Stimulated activated CD4-positive, alpha-beta T cell treated with anti-CD3 and anti-CD28 coated beads, TNF-alpha, amount 100 ng/mL, for 24 hours (primary cell): ENCODE measurements around the gene RPTOR.
A peak's percentile ranks its signal among the peaks of the same experiment; 100 is the strongest.
"Not testable (repeated sequence)": the region's sequence is repeated elsewhere in the genome, so short reads cannot be mapped to it uniquely, and the experiment has no call there.

Experiments used
- DNase-seq, 3 experiments: peaks; one replicate each; pipeline ENCODE4 v3.0.0-alpha.2; 2020; ENCODE audit warnings: low read depth in 3 of 3

RPTOR gene

DNA sequence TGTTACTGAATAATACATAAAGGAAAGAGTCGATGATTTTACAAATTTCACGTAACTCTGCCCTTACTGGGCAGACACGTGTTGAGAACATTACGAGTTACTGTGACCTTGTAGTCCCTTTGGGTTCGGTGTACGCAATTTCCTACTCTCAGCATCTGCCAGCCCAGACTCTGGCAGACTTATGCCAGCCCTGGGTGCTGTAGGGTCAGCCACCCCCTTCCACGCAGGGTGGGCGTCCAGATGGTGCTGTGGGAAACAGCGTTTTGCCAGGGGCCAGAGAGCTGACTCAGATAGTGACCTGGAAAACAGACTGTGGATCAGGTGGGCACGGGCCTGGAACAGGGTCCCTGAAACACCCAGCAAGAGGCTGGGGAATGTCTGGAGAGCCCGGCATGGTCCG is 148.9 kb downstream of the RPTOR start:
- no peak for DNase-seq

- DNase-seq = no peak
Measured at GRCh38 chr17:80694085-80694991, 149.7 kb downstream of the RPTOR start.

GRCh38 chr17:80694992-80695912 is 150.6 kb downstream of the RPTOR start:
- no peak for DNase-seq

DNA sequence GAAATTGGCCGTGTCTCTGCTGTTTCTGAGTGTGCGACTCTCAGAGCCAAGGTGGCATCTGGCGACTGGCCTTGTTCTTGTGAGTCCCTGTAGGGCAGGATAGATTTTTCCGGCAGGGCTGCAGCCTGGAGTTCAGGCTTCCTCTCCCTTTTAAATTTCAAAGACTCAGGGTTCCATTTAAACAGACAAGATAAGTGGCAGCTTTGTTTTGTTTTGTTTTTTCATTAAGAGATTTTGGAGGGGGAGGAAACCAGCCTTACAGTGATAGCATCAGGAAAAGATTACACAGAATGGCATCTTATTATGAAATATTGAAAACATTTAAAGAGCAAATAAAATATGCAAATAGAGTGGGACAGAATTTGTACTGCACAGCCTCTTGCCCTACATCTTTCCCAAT is 151.3 kb downstream of the RPTOR start:
- no peak for DNase-seq

GRCh38 chr17:80696456-80696855 is 151.8 kb downstream of the RPTOR start:
- no peak for DNase-seq

GRCh38 chr17:80696964-80697363 is 152.3 kb downstream of the RPTOR start:
- no peak for DNase-seq

GRCh38 chr17:80698297-80698696 is 153.7 kb downstream of the RPTOR start:
- DNase-seq = no peak

- not testable (repeated sequence) for DNase-seq
Measured at GRCh38 chr17:80699205-80699604, 154.6 kb downstream of the RPTOR start.

DNA sequence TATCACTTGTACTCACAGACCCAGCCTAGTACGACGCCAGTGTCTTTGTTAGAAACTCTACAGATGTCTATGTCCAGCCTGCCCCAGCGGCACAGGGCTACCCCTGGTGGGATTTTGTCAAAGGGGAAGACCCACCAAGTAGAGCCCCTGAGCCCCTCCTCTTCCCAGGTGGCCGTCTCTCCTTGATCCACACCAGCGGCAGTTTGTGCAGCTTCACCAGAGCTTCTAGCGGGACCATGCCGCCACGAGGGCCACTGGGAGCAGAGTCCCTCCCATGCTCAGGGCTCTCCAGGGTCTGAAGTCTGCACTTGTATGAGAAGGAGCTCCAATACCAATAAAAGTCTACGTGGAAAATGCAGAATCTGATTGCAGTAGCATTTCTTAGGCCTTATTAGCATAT is 157.1 kb downstream of the RPTOR start:
- DNase-seq = no peak

GRCh38 chr17:80702315-80703141 is 157.9 kb downstream of the RPTOR start:
- DNase-seq = no peak

- peak in 1 of 3 experiments; percentile 7 for DNase-seq
Measured at GRCh38 chr17:80703142-80703478, 158.5 kb downstream of the RPTOR start.

DNA sequence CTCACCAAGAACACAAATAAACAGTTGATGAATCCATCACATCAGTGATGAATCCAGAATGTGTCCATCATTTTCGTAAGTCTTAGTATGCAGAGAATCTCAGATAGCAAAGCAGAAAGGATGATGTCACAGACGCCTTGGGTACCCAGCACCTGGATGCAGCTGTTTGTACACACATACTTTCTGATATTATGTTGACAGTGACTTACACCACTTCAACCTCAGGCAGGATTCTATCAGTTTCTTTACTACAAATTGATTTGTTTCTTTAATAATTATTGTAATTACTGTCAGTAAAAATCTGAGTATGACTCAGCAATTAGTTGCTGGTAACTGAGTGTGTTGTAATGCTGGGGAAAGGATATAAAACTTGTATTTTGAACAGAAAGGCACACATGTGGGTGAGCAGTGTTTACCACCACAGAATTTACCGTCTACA is 159.8 kb downstream of the RPTOR start:
- no peak for DNase-seq

- DNase-seq = no peak
Measured at GRCh38 chr17:80704894-80705293, 160.3 kb downstream of the RPTOR start.

DNA sequence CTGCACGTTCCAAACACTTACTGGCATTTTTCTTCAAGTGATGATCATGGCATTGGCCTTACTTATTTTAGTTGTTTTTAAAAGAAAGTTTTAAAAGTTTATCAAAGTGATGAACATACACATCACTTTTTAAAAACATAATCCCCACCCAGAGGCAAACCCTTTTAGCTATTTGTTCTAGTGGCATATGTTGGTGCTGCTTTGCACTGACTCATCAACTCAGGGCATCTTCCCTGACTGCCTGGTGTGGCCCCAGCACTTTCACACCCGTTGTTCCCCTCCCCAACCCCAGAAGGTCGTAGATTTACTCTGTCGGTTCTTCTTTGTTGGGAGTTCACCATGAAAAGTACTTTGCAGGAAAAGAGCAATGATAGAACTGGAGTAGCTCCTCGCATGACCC is 161.3 kb downstream of the RPTOR start:
- DNase-seq = no peak

DNA sequence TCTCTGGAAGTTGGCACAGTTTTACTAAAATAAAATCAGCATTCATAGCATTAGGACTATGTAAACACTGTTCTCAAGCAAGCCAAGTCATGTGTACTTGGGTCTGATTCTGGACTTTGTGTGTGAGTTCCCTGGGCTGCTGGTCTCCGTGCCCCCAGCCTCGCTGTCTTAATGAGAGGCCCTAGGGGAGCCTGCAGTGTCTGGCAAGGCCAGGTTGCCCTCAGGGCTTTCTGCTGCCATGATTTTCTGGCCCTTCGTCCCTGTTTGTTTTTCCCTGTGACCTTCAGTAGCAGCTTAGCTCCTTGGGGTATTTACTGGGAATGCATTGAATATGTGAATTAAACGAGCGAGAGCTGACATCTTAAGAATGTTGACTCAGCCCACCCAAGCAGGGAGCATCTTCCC is 161.8 kb downstream of the RPTOR start:
- no peak for DNase-seq

GRCh38 chr17:80708480-80708879 is 163.8 kb downstream of the RPTOR start:
- no peak for DNase-seq

DNA sequence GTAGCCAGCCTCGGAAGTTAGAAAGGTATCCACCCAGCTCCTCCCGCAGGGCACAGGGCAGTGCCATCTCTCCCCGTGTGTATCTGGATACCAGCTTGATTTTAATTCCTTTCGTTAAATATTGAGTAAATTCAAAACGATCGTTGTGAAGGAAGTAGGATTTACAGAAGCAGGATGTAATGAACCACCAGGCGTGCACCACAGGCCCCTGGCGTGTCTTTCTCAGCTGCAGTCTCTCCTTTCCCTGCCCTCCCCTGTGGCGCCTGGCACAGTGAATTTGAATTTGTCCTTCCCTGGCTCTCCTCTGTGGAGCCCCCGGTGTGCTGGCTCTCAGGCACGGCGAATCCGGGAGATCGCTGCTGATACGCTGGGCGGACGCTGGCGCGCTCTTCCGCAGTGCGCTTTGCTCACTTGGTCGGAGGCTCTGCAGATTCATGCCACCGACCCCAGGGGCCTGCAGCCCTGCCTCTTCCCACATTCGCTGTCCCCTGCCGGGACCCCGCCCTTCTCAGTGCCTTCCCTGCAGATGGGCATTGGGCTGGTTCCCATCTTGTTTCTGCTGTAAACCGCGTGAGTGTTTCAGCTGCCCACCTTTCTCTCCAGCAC is 164.6 kb downstream of the RPTOR start:
- DNase-seq = no peak

GRCh38 chr17:80710714-80711302 is 166.2 kb downstream of the RPTOR start:
- no peak for DNase-seq

DNA sequence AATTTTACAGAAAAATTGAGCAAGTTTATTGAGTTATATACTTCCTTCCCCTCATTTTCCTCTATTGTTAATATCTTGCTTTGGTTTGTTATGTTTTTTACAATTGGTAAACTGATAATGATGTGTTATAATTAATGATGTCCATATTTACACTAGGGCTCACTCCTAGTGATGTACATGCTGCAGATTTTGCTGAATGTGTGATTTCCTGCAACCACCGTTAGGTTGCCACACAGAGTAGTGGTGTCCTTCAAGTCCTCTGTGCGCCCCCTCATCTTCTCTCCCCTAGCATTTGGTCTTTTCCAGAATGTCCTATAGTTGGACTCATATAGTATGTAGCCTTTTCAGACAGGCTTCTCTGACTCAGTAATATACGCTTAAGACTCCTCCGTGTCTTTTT is 167.5 kb downstream of the RPTOR start:
- DNase-seq = no peak

DNA sequence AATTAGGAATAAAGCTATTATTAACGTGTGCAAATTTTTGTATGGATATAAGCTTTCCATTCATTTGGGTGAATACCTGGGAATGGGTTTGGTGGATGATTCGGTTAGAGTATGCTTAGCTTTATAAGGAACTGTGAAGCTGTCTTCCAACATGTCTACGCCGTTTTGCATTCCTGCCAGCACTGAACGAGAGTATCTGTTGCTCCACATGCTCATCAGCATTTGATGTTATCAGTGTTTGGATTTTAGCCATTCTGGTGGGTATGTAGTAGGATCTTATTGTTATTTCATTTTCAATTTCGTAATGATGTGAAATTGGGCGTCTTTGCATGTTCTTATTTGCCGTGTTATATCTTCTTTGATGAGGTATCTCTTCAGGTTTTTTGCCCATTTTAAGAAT is 168.0 kb downstream of the RPTOR start:
- no peak for DNase-seq
